ENCODE data around the gene DAPK1.

The DAPK1 gene

DNA sequence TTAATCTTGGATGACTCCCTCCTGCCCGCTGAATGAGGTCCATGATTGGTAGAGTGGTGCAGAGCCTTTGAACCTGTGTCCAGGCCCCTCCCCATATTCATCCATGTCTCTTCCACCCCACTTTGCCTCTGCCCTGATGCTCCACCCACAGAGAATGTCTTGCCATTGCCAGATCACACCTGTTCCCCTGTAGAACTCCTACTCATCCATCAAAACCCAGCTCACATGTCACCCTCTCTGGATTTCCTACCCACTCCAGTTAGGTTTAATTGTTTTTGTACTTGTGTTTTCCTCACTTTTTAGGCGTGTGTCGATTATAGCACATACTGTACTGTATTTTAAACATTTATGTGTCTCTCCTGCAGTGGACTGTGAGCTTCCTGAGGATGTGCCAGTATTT, 121.3 kb downstream of the DAPK1 start:
- Histone ChIP-seq H3K36me3 (peaks cover 31% of the 10 kb centered on the region), H3K9me3 (ENCODE audit: severe bottlenecking) (no peaks in the 10 kb centered on the region), H3K4me3 (ENCODE audit: low read depth, low read length) (no peak overlapping the region), H3K27me3 (ENCODE audit: insufficient read depth, low read depth, severe bottlenecking) (no peaks in the 10 kb centered on the region), H3K27ac (no peak overlapping the region)
- no peak for DNase-seq
- TF ChIP-seq, protein P1, sequence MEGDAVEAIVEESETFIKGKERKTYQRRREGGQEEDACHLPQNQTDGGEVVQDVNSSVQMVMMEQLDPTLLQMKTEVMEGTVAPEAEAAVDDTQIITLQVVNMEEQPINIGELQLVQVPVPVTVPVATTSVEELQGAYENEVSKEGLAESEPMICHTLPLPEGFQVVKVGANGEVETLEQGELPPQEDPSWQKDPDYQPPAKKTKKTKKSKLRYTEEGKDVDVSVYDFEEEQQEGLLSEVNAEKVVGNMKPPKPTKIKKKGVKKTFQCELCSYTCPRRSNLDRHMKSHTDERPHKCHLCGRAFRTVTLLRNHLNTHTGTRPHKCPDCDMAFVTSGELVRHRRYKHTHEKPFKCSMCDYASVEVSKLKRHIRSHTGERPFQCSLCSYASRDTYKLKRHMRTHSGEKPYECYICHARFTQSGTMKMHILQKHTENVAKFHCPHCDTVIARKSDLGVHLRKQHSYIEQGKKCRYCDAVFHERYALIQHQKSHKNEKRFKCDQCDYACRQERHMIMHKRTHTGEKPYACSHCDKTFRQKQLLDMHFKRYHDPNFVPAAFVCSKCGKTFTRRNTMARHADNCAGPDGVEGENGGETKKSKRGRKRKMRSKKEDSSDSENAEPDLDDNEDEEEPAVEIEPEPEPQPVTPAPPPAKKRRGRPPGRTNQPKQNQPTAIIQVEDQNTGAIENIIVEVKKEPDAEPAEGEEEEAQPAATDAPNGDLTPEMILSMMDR (IDR thresholded peaks at IDR 0.05; ENCODE audit: low read depth, low read length): no peak

DNA sequence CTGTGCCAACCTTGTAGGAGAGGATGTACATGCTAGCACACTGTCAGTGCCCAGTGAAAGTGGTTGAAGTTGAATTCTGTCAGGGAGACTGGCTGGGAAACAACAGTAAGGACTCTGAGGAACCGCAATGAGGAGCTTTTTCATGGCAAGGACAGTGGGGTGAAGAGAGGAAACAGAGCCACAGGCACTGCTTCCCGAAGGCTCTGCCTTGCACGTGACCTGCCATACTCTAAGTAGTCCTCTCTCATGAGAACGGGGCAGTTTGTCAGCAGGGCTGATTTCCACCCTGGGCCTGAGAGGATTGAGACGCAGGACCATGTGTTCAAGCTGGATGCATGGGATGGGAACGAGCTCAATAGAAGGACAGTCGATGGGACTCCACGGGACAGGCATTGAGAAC, 121.7 kb downstream of the DAPK1 start:
- Histone ChIP-seq H3K36me3 (peaks cover 35% of the 10 kb centered on the region), H3K4me3 (ENCODE audit: low read depth, low read length) (no peak overlapping the region), H3K9me3 (ENCODE audit: severe bottlenecking) (no peaks in the 10 kb centered on the region), H3K27ac (no peak overlapping the region), H3K27me3 (ENCODE audit: insufficient read depth, low read depth, severe bottlenecking) (no peaks in the 10 kb centered on the region)
- TF ChIP-seq, protein P1 (IDR thresholded peaks at IDR 0.05; ENCODE audit: low read depth, low read length): no peak
- DNase-seq: no peak

DNA sequence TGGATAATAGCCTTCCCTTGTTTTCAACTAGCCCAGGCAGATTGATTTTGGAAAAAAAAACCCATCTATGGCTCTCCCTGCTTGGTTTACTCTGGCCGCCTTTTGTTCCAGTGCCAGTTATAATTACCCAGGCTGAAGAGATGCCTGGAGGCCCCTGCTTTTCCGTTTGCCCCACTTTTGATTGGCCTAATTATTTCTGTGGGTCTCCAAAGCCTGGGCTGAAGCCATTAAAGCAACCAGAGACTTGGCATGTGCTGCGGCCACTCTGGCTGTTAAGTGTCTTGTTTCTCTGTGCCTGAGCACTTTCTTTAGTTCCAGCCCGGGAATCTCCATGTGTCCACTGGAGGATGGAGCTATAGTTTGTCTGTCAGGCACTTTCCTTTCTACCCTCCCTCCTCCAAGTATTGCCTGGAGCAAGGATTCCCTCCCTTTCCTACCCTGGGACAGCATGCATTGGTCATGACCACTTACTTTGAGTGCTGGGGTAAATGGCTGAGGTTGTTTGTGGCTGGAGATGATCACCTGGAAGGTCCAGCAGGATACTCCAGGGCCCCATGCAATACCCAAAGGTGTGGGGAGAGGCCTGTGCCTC, 123.2 kb downstream of the DAPK1 start:
- H3K9me3 ChIP-seq (ENCODE audit: severe bottlenecking): no peaks in the 10 kb centered on the region
- peaks cover 36% of the 10 kb centered on the region for H3K36me3 ChIP-seq
- no peaks in the 10 kb centered on the region for H3K27me3 ChIP-seq (ENCODE audit: insufficient read depth, low read depth, severe bottlenecking)
- H3K4me3 ChIP-seq (ENCODE audit: low read depth, low read length): no peak overlapping the region
- TF ChIP-seq, protein P1 (IDR thresholded peaks at IDR 0.05; ENCODE audit: low read depth, low read length): no peak
- no peak overlapping the region for H3K27ac ChIP-seq
- DNase-seq: no peak

DNA sequence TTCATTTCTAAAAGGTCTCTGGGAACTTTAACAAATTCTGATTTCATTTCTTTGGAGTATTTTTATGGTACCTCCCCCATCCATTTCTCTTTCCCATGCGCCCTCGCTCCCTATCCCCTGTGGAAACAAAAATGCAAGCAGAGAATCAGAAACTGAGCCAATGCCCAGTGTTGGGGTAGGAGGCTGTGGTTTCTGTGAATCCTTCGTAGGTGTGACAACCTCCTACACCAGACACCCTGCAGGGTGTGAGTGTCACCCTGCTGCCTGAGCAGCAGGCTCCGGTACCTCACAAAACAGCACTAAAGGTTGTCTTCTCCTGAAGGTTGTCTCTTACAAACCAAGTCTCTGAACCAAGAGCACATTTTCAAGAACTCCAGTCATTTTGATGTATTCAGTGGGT, 124.4 kb downstream of the DAPK1 start:
- Histone ChIP-seq H3K9me3 (ENCODE audit: severe bottlenecking) (no peaks in the 10 kb centered on the region), H3K4me3 (ENCODE audit: low read depth, low read length) (no peak overlapping the region), H3K27ac (no peak overlapping the region), H3K27me3 (ENCODE audit: insufficient read depth, low read depth, severe bottlenecking) (no peaks in the 10 kb centered on the region), H3K36me3 (peaks cover 30% of the 10 kb centered on the region)
- TF ChIP-seq, protein P1 (IDR thresholded peaks at IDR 0.05; ENCODE audit: low read depth, low read length): no peak
- DNase-seq: no peak

DNA sequence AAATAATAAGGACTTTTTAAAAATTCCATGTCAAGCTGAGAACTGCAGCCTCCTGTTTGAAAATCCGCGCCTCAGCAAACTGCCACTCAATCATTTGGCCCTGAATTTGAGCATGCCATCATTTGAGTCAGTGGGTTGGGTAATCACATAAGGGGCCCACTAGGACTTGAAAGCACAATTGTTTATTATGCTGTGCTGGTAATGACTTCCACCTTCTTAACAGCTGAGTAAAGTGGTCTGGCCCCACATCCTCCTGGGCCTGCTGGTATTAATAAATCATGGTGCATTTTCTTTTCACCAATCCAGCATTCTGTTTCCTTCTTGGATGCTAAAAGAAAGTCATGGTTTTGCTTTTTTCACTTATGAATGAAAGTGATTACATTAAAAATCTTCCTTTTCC, 125.3 kb downstream of the DAPK1 start:
- no peak overlapping the region for H3K27ac ChIP-seq
- peaks cover 23% of the 10 kb centered on the region for H3K36me3 ChIP-seq

More for the DNA sequence above, 125.3 kb downstream of the DAPK1 start:
- DNase-seq: no peak
- Histone ChIP-seq H3K27me3 (ENCODE audit: insufficient read depth, low read depth, severe bottlenecking) (no peaks in the 10 kb centered on the region), H3K4me3 (ENCODE audit: low read depth, low read length) (no peak overlapping the region), H3K9me3 (ENCODE audit: severe bottlenecking) (no peaks in the 10 kb centered on the region)
- TF ChIP-seq, protein P1 (IDR thresholded peaks at IDR 0.05; ENCODE audit: low read depth, low read length): no peak
